Skin epidermis (tissue), 12 donors: ENCODE data around the gene PADI6.
A peak's percentile ranks its signal among the peaks of the same experiment; 100 is the strongest.

Experiments used
- H3K27ac ChIP-seq, 21 experiments: fragments of 200-600 bp; sonication (generic) in 11 of 21; one replicate each; pipeline ENCODE4 v1.5.0; 2020; ENCODE audit warnings: mild to moderate bottlenecking in 3 of 21, inconsistent platforms in 2 of 21, moderate library complexity in 2 of 21
- H3K4me3 ChIP-seq, 7 experiments: fragments of 200-600 bp; sonication (generic) in 2 of 7; one replicate each; pipeline ENCODE4 v1.5.0; 2020; ENCODE audit warnings: inconsistent platforms in 2 of 7, mild to moderate bottlenecking in 2 of 7, moderate library complexity in 1 of 7

PADI6 gene

DNA sequence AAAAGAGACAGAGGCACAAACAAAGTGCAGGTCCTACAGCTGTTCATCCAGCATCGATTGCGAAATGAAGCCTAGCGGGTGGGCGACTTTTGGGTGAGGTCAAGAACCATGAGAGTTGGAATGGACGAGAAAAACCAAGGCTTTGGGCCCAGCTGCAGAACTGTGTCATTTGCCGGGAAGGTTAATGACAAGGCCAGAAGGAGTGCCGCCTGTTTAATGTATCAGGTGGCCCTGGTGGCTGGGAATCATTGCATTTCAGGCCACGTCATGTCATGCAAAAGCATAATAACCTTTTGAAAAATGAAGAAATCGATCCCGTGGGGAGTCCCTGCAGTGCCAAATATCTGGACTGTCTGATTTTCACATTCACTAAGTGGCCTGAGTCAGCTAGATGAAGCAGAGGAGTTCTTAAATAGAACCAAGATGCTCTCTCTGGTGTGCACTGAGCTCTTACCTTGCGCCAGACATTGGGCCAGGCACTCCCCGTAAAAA, 75.6 kb downstream of the PADI6 start:
- H3K4me3 ChIP-seq, result no peak overlapping the region
- peak overlapping the region in 5 of 21 experiments; percentile 24 to 60 (median 29) for H3K27ac ChIP-seq
